CD4-positive, alpha-beta T cell treated with Interleukin-17A for 4 hours (primary cell): ENCODE measurements around the gene NUCB1.

Experiments used
- DNase-seq: peaks from one replicate; pipeline ENCODE4 v3.0.0-alpha.2; 2020; ENCODE audit warnings: mixed read lengths

The NUCB1 gene

GRCh38 chr19:48963371-48964204 is 63.5 kb downstream of the NUCB1 start:
- DNase-seq, result peak; percentile 66

DNA sequence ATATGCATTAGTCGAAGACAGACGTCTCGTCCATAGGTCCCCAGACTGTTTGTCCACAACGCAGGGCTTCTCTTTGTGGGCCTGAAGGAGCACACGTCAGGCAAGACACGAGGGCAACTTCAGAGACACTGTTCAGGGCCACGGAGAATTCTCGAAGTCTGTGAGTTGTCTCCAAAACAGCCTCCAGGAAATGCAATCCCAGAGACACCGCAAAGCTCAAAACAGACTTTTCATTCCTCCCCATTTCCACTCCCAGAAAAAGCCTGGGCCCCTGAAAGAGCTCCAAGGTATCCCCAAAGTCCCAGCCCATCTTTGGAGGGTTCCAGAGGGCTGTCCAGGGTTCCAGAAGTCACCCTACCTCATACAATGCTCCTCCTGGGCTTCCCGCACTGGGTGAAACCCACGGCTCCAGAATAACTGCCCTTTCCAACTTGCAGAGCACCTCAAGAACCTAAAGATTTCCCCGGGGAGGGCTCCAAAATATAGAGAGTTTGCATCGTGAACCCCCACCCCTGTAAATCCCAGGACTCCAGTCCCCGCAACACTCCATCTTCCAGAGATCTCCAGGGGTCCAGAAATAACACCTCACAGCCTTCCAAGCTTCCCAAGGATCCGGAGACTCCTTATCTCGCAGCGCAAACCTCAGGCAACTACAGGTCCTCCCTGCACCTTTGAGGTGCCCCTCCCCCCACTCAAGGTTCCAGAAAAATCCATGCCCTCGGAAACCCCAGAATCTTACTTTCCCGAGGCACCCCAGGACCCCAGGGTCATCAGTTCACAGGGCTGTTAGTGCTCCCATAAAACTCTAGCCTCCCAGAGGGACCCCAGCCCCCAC is 64.3 kb downstream of the NUCB1 start:
- no peak for DNase-seq

GRCh38 chr19:48965040-48965805 is 65.1 kb downstream of the NUCB1 start, which contains the start of gene FTL:
Gene FTL, plus strand, starts transcription at chr19:48965309. Its CDS starts 199 bp downstream, at chr19:48965508.
- peak; percentile 94 for DNase-seq

GRCh38 chr19:48965806-48966540 is 65.9 kb downstream of the NUCB1 start:
- peak; percentile 90 for DNase-seq

GRCh38 chr19:48966541-48967345 is 66.6 kb downstream of the NUCB1 start:
- no peak for DNase-seq

- no peak for DNase-seq
Measured at GRCh38 chr19:48967346-48968178, 67.5 kb downstream of the NUCB1 start.

DNA sequence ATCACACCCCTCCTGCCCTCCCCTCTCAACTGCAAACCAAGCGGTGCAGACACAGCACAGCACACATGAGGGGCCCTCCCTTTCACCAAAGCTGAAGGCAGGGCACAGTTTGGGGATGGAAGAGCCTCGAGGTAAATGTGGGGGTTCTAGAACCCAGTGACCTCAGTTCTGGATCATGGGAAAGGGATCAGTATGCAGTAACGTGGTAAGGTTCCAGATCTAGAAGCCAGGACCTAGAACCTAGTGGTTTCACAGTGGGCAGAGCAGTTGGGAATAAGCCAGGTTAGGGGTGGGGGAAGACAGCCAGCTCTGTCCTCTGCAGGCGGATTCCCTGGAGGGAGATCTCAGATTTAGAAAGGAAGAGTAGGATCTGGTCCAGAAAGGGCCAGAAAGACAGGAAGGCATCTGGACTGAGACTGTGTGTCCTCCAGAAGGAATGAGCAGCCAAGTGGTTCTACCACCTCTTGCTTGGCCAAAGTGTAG is 68.1 kb downstream of the NUCB1 start:
- DNase-seq, result no peak

DNA sequence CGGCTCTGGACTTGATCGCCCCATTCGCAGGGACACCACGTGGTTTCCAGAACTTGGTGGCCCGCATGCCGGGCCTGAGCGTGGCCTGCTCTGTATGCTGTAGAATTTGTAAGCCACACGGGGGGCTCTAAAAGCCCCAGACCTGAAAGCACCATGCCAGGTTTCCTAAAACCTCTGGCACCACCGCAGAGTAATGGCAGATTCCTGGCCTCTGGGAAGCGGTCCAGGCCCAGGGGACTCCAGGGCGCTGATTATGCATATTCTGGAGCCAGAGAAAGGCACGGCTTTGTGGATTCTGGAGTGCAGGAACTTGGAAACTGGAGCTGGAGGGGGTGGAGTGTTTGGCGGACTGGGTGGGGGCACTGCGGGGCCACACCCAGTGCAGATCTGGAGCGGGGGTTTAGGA is 68.7 kb downstream of the NUCB1 start:
- DNase-seq, result no peak

GRCh38 chr19:48969276-48970138 is 69.4 kb downstream of the NUCB1 start:
- DNase-seq, result no peak

GRCh38 chr19:48970139-48970766 is 70.1 kb downstream of the NUCB1 start:
- DNase-seq, result no peak

- peak; percentile 91 for DNase-seq
Measured at GRCh38 chr19:48970923-48971395, 70.8 kb downstream of the NUCB1 start.
